ENCODE data around the gene ARHGAP26. TPM values are rescaled to one million over a fixed set of nuclear protein-coding genes. Genes with fewer than 3 reads are reported as not detected.

Gene ARHGAP26
- total and polyA plus RNA-seq, 10 donors = 4.2 to 148 (median 55.5) TPM

GRCh38 chr5:143230676-143230996, 460.5 kb downstream of the ARHGAP26 start:
- WGBS, 5 donors = 72 to 88% (median 81%) methylated on average over 6 of the region's 6 CpGs
- intact Hi-C loops (cut with DNase I; ENCODE audit: low total_unique reads) = no loop called here
- Histone ChIP-seq H3K27ac (peak overlapping the region in 1 of 8 donors; percentile 63), H3K4me1 (peaks cover 0 to 31% (median 12%) of the 10 kb centered on the region in 6 donors), H3K27me3 (replicated peaks in 1 of 7) (no peaks in the 10 kb centered on the region), H3K4me3 (no peak overlapping the region), H3K36me3 (no peaks in the 10 kb centered on the region), H3K9me3 (no peaks in the 10 kb centered on the region)
- no peak for TF ChIP-seq CTCF (IDR thresholded peaks at IDR 0.05 in 8 of 11, conservative IDR thresholded peaks at IDR 0.05 in 3 of 11)
- no peak for TF ChIP-seq POLR2AphosphoS5 (IDR thresholded peaks at IDR 0.05)
- TF ChIP-seq POLR2A (IDR thresholded peaks at IDR 0.05) = no peak
- DNase-seq = no peak

GRCh38 chr5:143231416-143231815, 461.2 kb downstream of the ARHGAP26 start:
- H3K9me3 ChIP-seq = no peaks in the 10 kb centered on the region
- 74 to 85% (median 76%) methylated on average over 2 to 3 of the region's 3 CpGs for WGBS, 5 donors
- intact Hi-C loops (cut with DNase I; ENCODE audit: low total_unique reads) = no loop called here
- DNase-seq = no peak
- H3K4me1 ChIP-seq = peaks cover 0 to 31% (median 12%) of the 10 kb centered on the region in 6 donors
- H3K27ac ChIP-seq = no peak overlapping the region
- no peak overlapping the region for H3K4me3 ChIP-seq
- no peaks in the 10 kb centered on the region for H3K27me3 ChIP-seq (replicated peaks in 1 of 7)
- TF ChIP-seq CTCF (IDR thresholded peaks at IDR 0.05 in 8 of 11, conservative IDR thresholded peaks at IDR 0.05 in 3 of 11) (no peak), POLR2A (IDR thresholded peaks at IDR 0.05) (no peak), POLR2AphosphoS5 (IDR thresholded peaks at IDR 0.05) (no peak)
- H3K36me3 ChIP-seq = no peaks in the 10 kb centered on the region

GRCh38 chr5:143231973-143232812, 462.0 kb downstream of the ARHGAP26 start:
- peaks cover 0 to 31% (median 12%) of the 10 kb centered on the region in 6 donors for H3K4me1 ChIP-seq
- no peak overlapping the region for H3K4me3 ChIP-seq
- H3K27ac ChIP-seq = no peak overlapping the region
- TF ChIP-seq CTCF (IDR thresholded peaks at IDR 0.05 in 8 of 11, conservative IDR thresholded peaks at IDR 0.05 in 3 of 11) (no peak), POLR2AphosphoS5 (IDR thresholded peaks at IDR 0.05) (no peak), POLR2A (IDR thresholded peaks at IDR 0.05) (no peak)
- no peaks in the 10 kb centered on the region for H3K27me3 ChIP-seq (replicated peaks in 1 of 7)
- no peaks in the 10 kb centered on the region for H3K36me3 ChIP-seq
- no peaks in the 10 kb centered on the region for H3K9me3 ChIP-seq
- intact Hi-C loops (cut with DNase I; ENCODE audit: low total_unique reads) = no loop called here
- 91 to 98% (median 93%) methylated on average over 7 of the region's 7 CpGs for WGBS, 5 donors
- no peak for DNase-seq

GRCh38 chr5:143233031-143233430, 462.9 kb downstream of the ARHGAP26 start:
- no peaks in the 10 kb centered on the region for H3K9me3 ChIP-seq
- intact Hi-C loops (cut with DNase I; ENCODE audit: low total_unique reads) = no loop called here
- peaks cover 0 to 31% (median 12%) of the 10 kb centered on the region in 6 donors for H3K4me1 ChIP-seq
- WGBS, 5 donors = 44 to 64% (median 56%) methylated on average over 2 of the region's 2 CpGs
- no peak for DNase-seq
- TF ChIP-seq CTCF (IDR thresholded peaks at IDR 0.05 in 8 of 11, conservative IDR thresholded peaks at IDR 0.05 in 3 of 11) (no peak), POLR2A (IDR thresholded peaks at IDR 0.05) (no peak), POLR2AphosphoS5 (IDR thresholded peaks at IDR 0.05) (no peak)
- no peaks in the 10 kb centered on the region for H3K36me3 ChIP-seq
- no peak overlapping the region for H3K27ac ChIP-seq
- H3K4me3 ChIP-seq = no peak overlapping the region
- no peaks in the 10 kb centered on the region for H3K27me3 ChIP-seq (replicated peaks in 1 of 7)
